Measurements from ENCODE around the gene ZBTB42. TPM values are rescaled to one million over a fixed set of nuclear protein-coding genes. Genes with fewer than 3 reads are reported as not detected.
A peak's percentile ranks its signal among the peaks of the same experiment; 100 is the strongest.

Gene ZBTB42
- total RNA-seq, 4 donors from 2014 or later = 5.9 to 12.3 (median 6.7) TPM

DNA sequence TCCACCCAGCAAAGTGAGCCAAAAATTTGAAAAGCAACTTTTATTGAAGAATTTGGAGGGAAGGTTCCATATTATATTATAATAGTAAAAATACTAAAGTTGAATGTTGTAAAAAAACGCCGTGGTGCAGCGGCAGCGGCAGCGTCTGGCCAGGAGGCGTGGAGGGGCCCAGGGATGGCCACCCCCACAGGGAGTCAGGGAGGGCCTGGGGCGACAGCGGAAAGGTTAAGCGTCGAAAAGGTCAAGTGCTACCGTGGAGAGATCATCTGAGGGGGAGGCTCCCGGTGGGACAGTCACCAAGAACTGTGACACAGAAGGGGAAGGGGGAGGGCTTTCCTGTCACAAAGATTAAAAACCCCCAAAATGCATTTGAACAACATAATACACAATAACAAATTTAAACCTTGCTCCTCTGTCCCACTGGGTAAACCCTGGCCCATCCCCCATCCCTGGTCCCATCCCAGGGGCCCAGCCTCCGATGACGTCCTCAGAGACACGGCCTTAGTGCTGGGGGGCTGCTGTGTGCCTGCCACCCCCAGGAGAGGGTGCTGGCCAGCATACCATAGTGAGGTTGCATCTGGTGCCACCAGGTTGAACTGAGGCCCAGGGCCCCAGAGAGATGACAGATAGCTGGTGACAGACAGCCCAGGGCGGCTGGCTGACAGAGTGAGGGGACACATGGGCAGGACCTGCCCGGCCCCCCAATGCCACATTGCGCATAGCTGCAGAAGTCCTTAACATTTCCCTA lies 31.4 kb upstream of the ZBTB42 start:
- peaks cover 0 to 50% (median 0%) of the 10 kb centered on the region in 3 donors for H3K36me3 ChIP-seq
- WGBS, 2 donors = 64 to 65% methylated on average over 18 of the region's 18 CpGs
- peaks cover 0 to 6% (median 0%) of the 10 kb centered on the region in 4 donors for H3K9me3 ChIP-seq
- no peak for DNase-seq (ENCODE audit: low spot score in 2 of 2)
- H3K27me3 ChIP-seq = no peaks in the 10 kb centered on the region
- H3K4me1 ChIP-seq = peaks cover 0 to 18% (median 7%) of the 10 kb centered on the region in 4 donors
- H3K4me3 ChIP-seq = no peak overlapping the region
- H3K27ac ChIP-seq = peak overlapping the region in 2 of 4 donors; percentile 37 to 62
- TF ChIP-seq EP300 (IDR thresholded peaks at IDR 0.05) (no peak), POLR2A (IDR thresholded peaks at IDR 0.05) (no peak)
- TF ChIP-seq, protein P1, sequence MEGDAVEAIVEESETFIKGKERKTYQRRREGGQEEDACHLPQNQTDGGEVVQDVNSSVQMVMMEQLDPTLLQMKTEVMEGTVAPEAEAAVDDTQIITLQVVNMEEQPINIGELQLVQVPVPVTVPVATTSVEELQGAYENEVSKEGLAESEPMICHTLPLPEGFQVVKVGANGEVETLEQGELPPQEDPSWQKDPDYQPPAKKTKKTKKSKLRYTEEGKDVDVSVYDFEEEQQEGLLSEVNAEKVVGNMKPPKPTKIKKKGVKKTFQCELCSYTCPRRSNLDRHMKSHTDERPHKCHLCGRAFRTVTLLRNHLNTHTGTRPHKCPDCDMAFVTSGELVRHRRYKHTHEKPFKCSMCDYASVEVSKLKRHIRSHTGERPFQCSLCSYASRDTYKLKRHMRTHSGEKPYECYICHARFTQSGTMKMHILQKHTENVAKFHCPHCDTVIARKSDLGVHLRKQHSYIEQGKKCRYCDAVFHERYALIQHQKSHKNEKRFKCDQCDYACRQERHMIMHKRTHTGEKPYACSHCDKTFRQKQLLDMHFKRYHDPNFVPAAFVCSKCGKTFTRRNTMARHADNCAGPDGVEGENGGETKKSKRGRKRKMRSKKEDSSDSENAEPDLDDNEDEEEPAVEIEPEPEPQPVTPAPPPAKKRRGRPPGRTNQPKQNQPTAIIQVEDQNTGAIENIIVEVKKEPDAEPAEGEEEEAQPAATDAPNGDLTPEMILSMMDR (IDR thresholded peaks at IDR 0.05) = no peak

DNA sequence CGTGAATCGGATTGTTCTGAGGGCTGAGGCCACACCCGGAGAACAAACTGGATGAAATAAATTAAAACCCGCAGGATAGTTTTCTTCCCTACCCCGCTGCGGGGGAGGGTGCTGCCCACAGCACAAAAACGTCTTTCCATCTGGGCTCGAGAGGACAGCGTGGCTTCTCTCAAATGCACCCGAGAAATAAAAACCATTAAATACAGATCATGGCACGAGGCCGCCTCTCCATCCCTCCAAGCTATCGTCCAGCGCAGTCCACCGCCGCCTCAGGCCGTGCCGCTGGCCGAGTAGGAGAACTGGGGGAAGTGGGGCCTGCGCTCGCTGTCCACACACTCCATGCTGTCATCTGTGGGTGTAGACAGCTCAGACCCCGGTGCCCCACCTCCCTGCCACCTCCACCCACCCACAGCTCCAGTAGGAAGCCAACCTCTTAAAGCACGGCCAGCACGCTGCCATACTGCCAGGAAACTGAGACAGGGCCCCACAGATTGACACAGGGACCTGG lies 30.8 kb upstream of the ZBTB42 start:
- no peaks in the 10 kb centered on the region for H3K27me3 ChIP-seq
- DNase-seq (ENCODE audit: low spot score in 2 of 2) = no peak
- 68 to 77% methylated on average over 19 to 24 of the region's 24 CpGs for WGBS, 2 donors
- TF ChIP-seq POLR2A (IDR thresholded peaks at IDR 0.05) (no peak), EP300 (IDR thresholded peaks at IDR 0.05) (no peak)
- TF ChIP-seq, protein P1 (IDR thresholded peaks at IDR 0.05) = no peak
- H3K4me3 ChIP-seq = no peak overlapping the region
- peaks cover 0 to 6% (median 0%) of the 10 kb centered on the region in 4 donors for H3K9me3 ChIP-seq
- peaks cover 0 to 57% (median 0%) of the 10 kb centered on the region in 3 donors for H3K36me3 ChIP-seq
- peak overlapping the region in 1 of 4 donors; percentile 62 for H3K27ac ChIP-seq
- peaks cover 0 to 18% (median 7%) of the 10 kb centered on the region in 4 donors for H3K4me1 ChIP-seq

DNA sequence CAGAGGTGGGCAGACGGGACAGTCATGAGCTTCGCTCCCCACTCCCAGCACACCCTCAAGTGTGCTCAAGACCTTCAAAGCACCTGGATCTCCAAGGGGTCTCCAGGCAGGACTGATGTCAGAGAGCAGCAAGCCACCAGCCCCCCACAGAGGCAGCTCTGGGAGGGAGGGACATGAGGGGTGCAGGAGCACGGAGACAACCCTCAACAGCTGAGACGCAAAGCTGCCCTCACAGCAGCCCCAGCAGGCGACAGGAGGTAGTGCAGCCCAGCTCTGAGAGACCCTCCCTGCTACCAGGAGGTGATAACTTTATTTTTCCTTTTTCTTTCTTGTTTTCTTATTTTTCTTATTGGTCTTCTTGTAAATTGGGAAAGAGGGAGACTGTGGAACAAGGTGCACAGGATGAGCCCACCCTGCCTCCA lies 30.0 kb upstream of the ZBTB42 start:
- no peak overlapping the region for H3K4me3 ChIP-seq
- H3K36me3 ChIP-seq = peaks cover 0 to 64% (median 0%) of the 10 kb centered on the region in 3 donors
- peaks cover 0 to 6% (median 0%) of the 10 kb centered on the region in 4 donors for H3K9me3 ChIP-seq
- no peaks in the 10 kb centered on the region for H3K27me3 ChIP-seq
- no peak overlapping the region for H3K27ac ChIP-seq
- no peak for TF ChIP-seq POLR2A (IDR thresholded peaks at IDR 0.05)
- TF ChIP-seq, protein P1 (IDR thresholded peaks at IDR 0.05) = peak in 4 of 5 experiments; percentile 10 to 40 (median 28)
- WGBS, 2 donors = 86 to 90% methylated on average over 5 of the region's 5 CpGs
- peaks cover 0 to 18% (median 7%) of the 10 kb centered on the region in 4 donors for H3K4me1 ChIP-seq
- DNase-seq (ENCODE audit: low spot score in 2 of 2) = no peak

DNA sequence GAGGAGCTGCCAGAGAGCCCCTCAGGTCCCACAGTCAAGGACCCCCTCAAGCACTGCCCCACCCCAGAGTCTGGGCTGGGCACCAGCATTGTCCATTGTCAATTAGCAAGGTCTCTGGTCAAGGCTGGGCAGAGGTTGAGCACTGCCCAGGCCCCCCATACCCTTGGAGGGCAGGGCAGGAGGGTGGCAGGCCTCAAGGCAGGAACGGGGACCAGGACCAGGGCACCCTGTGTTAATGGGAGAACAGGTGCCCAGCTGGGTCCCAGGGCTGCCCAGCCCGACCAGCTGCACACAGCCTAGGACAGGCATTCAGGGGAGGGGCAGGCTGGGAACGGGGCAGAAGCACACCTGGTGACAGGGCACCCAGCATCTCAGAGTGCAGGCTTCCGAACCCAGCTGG lies 29.5 kb upstream of the ZBTB42 start:
- TF ChIP-seq, protein P1 (IDR thresholded peaks at IDR 0.05) = no peak
- no peak for TF ChIP-seq EP300 (IDR thresholded peaks at IDR 0.05)
- no peak for TF ChIP-seq POLR2A (IDR thresholded peaks at IDR 0.05)
- Histone ChIP-seq H3K4me1 (peaks cover 0 to 18% (median 7%) of the 10 kb centered on the region in 4 donors), H3K36me3 (peaks cover 0 to 69% (median 0%) of the 10 kb centered on the region in 3 donors), H3K9me3 (peaks cover 0 to 6% (median 0%) of the 10 kb centered on the region in 4 donors), H3K27ac (no peak overlapping the region), H3K27me3 (no peaks in the 10 kb centered on the region), H3K4me3 (no peak overlapping the region)
- DNase-seq (ENCODE audit: low spot score in 2 of 2) = no peak
- WGBS, 2 donors = 90 to 100% methylated on average over 2 to 4 of the region's 4 CpGs

Data from tibial nerve (tissue), 4 donors.